ENCODE data around the gene FOXP2.
"Not testable (repeated sequence)": the region's sequence is repeated elsewhere in the genome, so short reads cannot be mapped to it uniquely, and the experiment has no call there.

The FOXP2 gene

DNA sequence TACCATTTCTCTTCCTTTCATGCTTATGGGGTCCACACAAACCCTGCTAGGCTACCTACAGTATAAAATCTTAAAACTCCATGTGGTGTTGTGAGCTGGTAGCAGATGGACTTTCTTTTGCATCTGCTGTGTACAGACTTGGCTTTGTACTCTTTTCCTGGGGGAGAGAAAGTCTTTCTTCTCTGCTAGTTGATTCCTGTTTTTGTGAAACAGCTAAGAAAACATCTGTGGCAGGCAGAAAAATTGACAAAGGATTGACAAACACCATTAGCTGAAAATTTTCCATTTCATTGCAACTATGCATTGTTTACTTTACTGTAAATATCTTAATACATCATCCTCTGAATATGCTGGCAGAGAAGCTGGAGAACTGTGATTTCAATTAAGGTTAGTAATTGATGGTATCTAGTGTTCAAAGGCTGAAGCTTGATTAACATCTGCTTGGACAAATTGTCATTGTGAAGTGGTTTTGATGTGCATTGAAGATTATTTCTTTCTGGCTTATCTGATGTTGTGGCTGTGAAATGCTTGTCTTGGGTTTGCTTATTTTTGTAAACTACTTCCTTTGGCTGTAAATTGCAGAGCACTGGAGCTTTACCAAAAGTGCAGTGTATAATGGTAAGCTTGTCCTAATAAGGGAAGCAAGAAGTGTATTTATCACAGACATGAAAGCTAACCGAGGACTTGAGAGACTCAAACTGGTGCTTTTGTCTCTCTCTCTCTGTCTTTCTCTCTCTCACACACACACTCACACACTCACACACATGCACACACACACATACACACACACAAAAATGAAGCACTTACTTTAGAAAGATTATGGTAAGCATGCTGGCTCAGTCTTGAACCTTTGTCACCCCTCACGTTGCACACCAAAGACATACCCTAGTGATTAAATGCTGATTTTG is at the start of gene FOXP2:
Gene FOXP2 (plus strand): TSS at position 660 of the 908 bp plus-strand sequence. CDS start 11,697 bp downstream, outside the sequence.
- DNase-seq, result peak; percentile 38

GRCh38 chr7:114365791-114366190 is 48.8 kb upstream of the FOXP2 start:
- DNase-seq, result no peak

DNA sequence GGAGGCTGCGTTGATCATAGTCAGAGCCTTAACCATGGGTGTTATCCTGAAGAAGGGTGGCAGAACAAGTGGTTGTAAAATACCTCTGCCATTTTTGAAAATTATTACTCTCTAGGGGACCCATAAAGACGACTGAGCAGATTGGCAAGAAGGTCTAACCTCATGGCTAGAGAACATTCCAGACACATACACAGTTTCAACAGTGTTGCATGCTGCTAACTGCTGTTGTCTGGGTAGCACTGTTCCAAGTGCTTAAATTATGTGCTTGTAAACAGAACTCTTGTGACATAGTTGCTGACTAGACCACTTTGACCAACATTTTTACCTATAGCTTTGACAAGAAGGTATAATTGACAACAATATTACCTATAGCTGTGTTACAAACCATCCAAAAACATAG is 46.1 kb upstream of the FOXP2 start:
- DNase-seq, result no peak

DNA sequence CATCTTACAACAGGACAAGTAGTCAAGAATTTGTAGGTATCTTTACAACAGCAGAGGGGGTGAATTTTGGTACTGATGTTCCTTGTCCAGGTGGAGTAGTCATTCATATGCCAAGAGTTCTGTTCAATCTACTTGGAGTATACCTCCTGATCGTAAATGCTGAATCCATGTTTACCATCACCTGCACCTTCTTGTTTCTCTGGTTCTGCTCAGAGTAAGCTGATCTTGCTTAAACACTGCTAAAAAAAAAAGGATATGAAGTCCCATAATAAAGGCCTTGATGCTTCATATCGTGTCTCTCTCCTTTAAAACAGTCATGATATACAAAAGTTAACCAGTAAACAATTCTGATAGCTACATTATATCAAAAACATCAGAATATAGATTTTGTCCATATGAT is 45.3 kb upstream of the FOXP2 start:
- no peak for DNase-seq

- DNase-seq, result no peak
Observed at GRCh38 chr7:114372619-114373018, 42.0 kb upstream of the FOXP2 start.

DNA sequence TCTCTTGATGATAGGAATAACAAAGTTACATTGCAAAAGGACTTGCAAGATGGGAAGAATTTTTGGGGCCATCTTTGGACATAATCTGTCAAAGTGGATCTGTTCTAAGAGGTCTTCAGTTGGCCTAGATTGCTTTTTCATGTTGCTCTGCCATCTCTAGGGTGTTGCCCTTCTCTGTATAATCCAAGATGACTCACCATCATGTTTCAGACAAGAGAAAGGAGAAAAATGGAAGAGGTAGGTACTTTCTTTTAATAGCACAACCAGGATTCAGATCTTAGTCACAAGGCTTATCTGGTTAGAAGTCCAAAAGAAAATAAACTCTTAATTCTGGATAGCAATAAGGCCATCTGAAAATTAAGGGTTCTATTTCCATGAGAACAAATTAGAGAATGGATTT is 38.7 kb upstream of the FOXP2 start:
- no peak for DNase-seq

GRCh38 chr7:114383946-114384345 is 30.7 kb upstream of the FOXP2 start:
- DNase-seq, result not testable (repeated sequence)

GRCh38 chr7:114384346-114384745 is 30.3 kb upstream of the FOXP2 start:
- DNase-seq, result not testable (repeated sequence)

DNA sequence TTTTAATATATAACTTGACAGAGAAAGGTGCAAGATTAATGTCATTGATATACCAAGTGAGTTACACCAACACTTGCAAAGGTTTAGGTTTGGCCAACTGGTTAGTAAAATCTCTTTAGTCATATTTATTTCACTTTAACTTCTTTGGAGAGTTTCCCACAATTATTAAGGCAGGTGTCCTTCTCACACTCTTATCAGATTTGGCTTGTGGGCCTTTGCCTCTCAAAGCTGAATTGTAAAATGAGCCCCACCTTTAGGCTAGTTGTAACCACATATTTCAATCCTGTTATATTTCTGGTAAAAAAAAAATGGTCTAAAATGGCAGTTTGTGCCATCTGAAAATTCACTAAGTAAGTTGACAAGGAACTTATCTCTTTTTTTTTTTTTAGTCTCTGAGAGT is 26.6 kb upstream of the FOXP2 start:
- DNase-seq, result no peak

- DNase-seq, result no peak
Observed at GRCh38 chr7:114392686-114393085, 21.9 kb upstream of the FOXP2 start.

- DNase-seq, result no peak
Observed at GRCh38 chr7:114402876-114403635, 11.6 kb upstream of the FOXP2 start.

DNA sequence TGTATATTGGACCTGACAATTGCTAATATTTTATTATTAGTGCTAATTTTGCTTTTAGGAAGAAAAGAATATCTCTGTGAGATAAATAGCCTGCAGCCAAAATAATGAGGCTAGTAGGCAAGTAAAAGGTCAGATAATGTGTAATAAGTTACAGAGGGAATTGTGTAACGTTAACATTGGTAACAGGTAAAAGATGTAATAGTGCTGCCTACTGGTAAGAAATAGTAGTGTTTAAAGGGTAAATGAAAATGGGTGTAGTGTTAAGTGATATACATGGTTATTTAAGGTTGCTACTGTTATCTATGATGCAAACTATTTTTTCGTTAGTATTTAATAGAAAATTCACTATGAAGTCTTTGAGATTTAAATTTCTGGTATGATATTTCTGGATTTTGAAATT is 9.2 kb upstream of the FOXP2 start:
- no peak for DNase-seq

GRCh38 chr7:114409750-114410149 is 4.9 kb upstream of the FOXP2 start:
- no peak for DNase-seq

GRCh38 chr7:114412548-114412947 is 2.1 kb upstream of the FOXP2 start:
- no peak for DNase-seq

DNA sequence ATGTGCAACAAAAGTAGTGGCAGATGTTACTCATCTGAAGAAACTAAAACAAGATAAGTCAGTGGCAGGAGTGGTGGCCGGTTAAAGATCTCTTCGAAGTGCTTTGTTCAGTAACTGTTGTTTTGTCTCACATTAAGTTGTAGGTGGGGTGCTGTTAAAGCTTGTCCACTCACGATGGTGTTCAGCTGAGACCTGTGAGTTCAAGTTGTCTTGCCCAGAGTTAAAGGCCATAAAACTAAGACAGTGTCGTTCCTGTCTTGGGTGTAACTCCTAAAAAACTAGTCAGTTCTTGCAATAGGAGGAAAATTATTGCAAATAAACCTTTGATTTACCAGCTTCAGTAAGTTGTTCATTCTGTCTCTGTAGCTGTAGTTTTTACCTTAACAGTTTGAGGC is 857 bp upstream of the FOXP2 start:
- DNase-seq, result no peak

DNA sequence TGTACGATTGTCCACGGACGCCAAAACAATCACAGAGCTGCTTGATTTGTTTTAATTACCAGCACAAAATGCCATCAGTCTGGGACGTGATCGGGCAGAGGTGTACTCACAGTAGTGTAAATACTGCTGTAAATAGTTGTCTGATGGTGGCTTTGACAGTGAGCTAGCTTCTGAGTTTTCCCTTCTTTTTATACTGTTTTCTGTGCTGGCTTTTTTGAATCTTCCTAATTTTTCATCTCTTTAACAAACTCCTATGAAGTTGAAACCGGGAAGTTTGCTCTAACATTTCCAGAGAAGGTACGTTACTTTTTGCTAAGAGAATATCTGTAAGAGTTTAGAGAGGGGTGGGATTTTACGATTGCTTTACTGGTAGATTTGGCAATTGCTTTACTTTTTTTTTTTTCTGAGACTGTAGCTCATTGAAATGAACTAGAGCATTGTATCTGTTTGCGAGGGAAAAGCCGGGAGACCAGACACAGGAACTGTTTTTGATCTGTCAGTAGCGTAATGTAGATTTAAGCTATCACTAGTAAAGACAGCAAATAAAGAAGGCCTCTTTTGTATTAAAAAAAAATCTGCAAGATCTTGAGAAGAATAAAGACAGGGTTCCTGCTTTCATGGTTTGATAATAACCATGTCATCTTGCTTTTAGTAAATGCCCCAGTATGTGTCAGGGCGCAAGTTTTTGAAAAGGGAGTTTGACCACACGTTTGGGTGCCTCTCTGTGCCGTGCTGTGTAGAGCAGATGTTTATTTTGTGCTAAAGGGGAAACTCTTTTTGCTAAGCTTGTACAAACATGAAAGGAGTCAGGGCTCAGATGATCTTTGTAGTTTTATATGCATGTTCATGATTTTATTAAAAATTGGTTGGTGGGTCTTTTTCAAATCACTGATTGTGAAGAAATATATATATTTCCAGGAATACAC is 712 bp downstream of the FOXP2 start:
- DNase-seq, result no peak

DNA sequence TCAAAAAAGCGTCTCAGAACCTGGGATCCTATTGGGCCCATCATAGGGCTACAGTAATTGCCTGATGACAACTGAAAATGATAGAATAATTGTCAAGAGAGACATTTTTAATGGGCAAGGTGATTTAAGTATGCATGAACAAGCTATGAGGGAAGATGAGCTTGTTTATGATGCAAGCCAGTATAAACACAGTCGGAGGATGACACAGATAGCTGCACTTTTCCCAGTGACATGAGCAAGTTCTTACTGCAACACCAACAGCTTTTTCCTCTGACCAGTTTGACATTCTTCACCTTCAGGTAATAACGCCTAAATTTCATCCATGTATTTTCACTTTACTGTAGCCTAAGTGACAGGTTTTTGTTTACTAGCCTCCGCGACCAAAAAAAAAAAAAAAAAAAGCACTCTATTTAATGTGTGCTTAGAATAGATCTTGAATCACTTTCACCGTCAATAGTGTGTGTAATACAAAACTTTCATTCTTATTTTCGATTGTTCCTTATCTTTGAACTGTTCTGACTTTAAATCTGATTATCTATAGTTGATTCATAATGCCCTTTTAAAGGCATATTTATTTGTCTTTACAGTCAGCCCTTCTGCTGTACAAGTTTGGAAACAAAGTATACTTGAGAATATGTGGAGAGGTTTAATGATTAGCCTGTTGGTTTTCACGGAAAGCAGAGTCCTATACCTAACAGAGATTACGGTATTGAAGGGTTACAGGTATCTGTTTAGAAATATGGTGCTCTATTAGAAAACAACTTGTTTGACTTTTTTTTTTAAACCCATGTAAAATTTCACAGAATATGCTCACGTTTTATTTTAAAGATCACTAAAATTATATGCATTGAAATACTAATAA is 1.7 kb downstream of the FOXP2 start:
- DNase-seq, result no peak

GRCh38 chr7:114417290-114417689 is 2.7 kb downstream of the FOXP2 start:
- DNase-seq, result no peak

- DNase-seq, result no peak
Observed at GRCh38 chr7:114418117-114418516, 3.5 kb downstream of the FOXP2 start.

GRCh38 chr7:114419441-114420272 is 5.0 kb downstream of the FOXP2 start:
- DNase-seq, result no peak

All from femur (tissue), 1 donor.